C4-2B (cell line): ENCODE results near the gene PLOD1.

ENCODE experiments used
- CTCF ChIP-seq: fragments of 450-650 bp; conservative IDR thresholded peaks from 2 replicates; pipeline ENCODE4 v1.5.1; 2017; ENCODE audit warnings: mild to moderate bottlenecking
- ZFX ChIP-seq: fragments of 450-650 bp; IDR thresholded peaks from 2 replicates; pipeline ENCODE4 v1.6.1; 2017

GRCh38 chr1:12003762-12004161, 69.2 kb downstream of the PLOD1 start:
- TF ChIP-seq CTCF (no peak), ZFX (no peak)
